Inferior parietal cortex (tissue), 1 donor: ENCODE results near the gene TOB1.

ENCODE experiments used
- DNase-seq: peaks from one replicate; pipeline ENCODE4 v3.0.0-alpha.2; 2016; ENCODE audit errors: extremely low spot score

The TOB1 gene

GRCh38 chr17:50832267-50832863 is 33.8 kb downstream of the TOB1 start:
- no peak for DNase-seq

- no peak for DNase-seq
These were observed 34.7 kb downstream of the TOB1 start for GRCh38 chr17:50831471-50831928.

- DNase-seq, result no peak
These were observed 35.2 kb downstream of the TOB1 start for GRCh38 chr17:50830994-50831393.

GRCh38 chr17:50830352-50830751 is 35.8 kb downstream of the TOB1 start:
- no peak for DNase-seq

- DNase-seq, result no peak
These were observed 36.8 kb downstream of the TOB1 start for GRCh38 chr17:50829332-50829731.

- DNase-seq, result no peak
These were observed 37.5 kb downstream of the TOB1 start for GRCh38 chr17:50828508-50829170.

GRCh38 chr17:50825188-50825587 is 41.0 kb downstream of the TOB1 start:
- no peak for DNase-seq

- no peak for DNase-seq
These were observed 41.7 kb downstream of the TOB1 start for GRCh38 chr17:50824429-50824828.

- no peak for DNase-seq
These were observed 43.6 kb downstream of the TOB1 start for GRCh38 chr17:50822550-50822949.

- DNase-seq, result no peak
These were observed 45.5 kb downstream of the TOB1 start for GRCh38 chr17:50820651-50821050.

- no peak for DNase-seq
These were observed 47.1 kb downstream of the TOB1 start for GRCh38 chr17:50818921-50819657.

GRCh38 chr17:50818261-50818660 is 47.9 kb downstream of the TOB1 start:
- no peak for DNase-seq

GRCh38 chr17:50817838-50818237 is 48.3 kb downstream of the TOB1 start:
- DNase-seq, result no peak

GRCh38 chr17:50816771-50817751 is 49.1 kb downstream of the TOB1 start:
- peak; percentile 55 for DNase-seq

GRCh38 chr17:50816271-50816670 is 49.9 kb downstream of the TOB1 start:
- no peak for DNase-seq

GRCh38 chr17:50815400-50815799 is 50.8 kb downstream of the TOB1 start:
- no peak for DNase-seq

- no peak for DNase-seq
These were observed 52.6 kb downstream of the TOB1 start for GRCh38 chr17:50813583-50813982.
